IMR-90 (cell line): ENCODE data around the gene CLEC11A. TPM values are rescaled to one million over a fixed set of nuclear protein-coding genes. Genes with fewer than 3 reads are reported as not detected.

Experiments used
- ATAC-seq: fragments of 200-7000 bp; cut with Tn5 transposase; 2 replicates; pipeline ENCODE4 v1.9.1; 2020; ENCODE audit warnings: low read depth, mild to moderate bottlenecking, moderate library complexity
- BruUV-seq: library from RNA; stranded (reverse); fragments of 400-500 nt; replicated peaks from 2 replicates; lab custom pipeline; 2021; lab: Mats Ljungman, UMichigan
- CTCF ChIA-PET: fragments of 300-600 bp; formaldehyde crosslinking; extraction: SDS; loops from one replicate; lab custom pipeline; 2021; ENCODE audit warnings: antibody characterized with exemption; lab: Yijun Ruan, JAX
- POLR2A ChIA-PET: fragments of 300-600 bp; sonication (Branson Sonifier 250); formaldehyde crosslinking; loops from one replicate; lab custom pipeline; 2022; ENCODE audit warnings: antibody characterized with exemption; ENCODE audit not compliant: unreplicated experiment; lab: Charles Lee
- DNase-seq: peaks from one replicate; pipeline ENCODE4 v3.0.0; 2013
- H2AFZ ChIP-seq: replicated peaks from 2 replicates; pipeline ENCODE3; 2013; ENCODE audit warnings: low read length, mild to moderate bottlenecking; ENCODE audit not compliant: poor library complexity
- H2AK5ac ChIP-seq: 2 replicates; pipeline ENCODE4 v1.6.1; 2013; ENCODE audit warnings: low read depth, low read length, inconsistent platforms
- H2AK9ac ChIP-seq: replicated peaks from 2 replicates; pipeline ENCODE3; 2013; ENCODE audit warnings: mild to moderate bottlenecking, low read depth, low read length, moderate library complexity; ENCODE audit not compliant: poor library complexity
- H2BK120ac ChIP-seq: 2 replicates; pipeline ENCODE4 v1.6.1; 2013; ENCODE audit warnings: low read depth, low read length, inconsistent platforms
- H2BK15ac ChIP-seq: 3 replicates; pipeline ENCODE4 v1.6.1; 2013; ENCODE audit warnings: low read depth, low read length, inconsistent platforms
- H2BK20ac ChIP-seq: 2 replicates; pipeline ENCODE4 v1.6.1; 2013; ENCODE audit warnings: low read depth, mild to moderate bottlenecking, inconsistent platforms, low read length, moderate library complexity
- H2BK5ac ChIP-seq: 2 replicates; pipeline ENCODE4 v1.6.1; 2013; ENCODE audit warnings: mild to moderate bottlenecking, low read depth, low read length, inconsistent platforms; ENCODE audit not compliant: poor library complexity, severe bottlenecking
- H3K14ac ChIP-seq: replicated peaks from 2 replicates; pipeline ENCODE4 v1.6.1; 2013; ENCODE audit warnings: low read depth, low read length, inconsistent platforms
- H3K18ac ChIP-seq: 2 replicates; pipeline ENCODE4 v1.6.1; 2013; ENCODE audit warnings: low read depth, low read length, control low read depth
- H3K23ac ChIP-seq: 2 replicates; pipeline ENCODE4 v1.6.1; 2013; ENCODE audit warnings: low read depth, low read length, inconsistent platforms
- H3K27ac ChIP-seq: 2 replicates; pipeline ENCODE4 v1.5.1; 2013; ENCODE audit warnings: mild to moderate bottlenecking, control low read depth, low read length; ENCODE audit not compliant: insufficient read depth
- H3K27me3 ChIP-seq: 2 replicates; pipeline ENCODE4 v1.6.1; 2013; ENCODE audit warnings: low read length; ENCODE audit not compliant: control insufficient read depth, insufficient read depth
- H3K36me3 ChIP-seq: 2 replicates; pipeline ENCODE4 v1.6.1; 2013; ENCODE audit warnings: low read length, mixed read lengths; ENCODE audit not compliant: control insufficient read depth, insufficient read depth
- H3K4ac ChIP-seq: 2 replicates; pipeline ENCODE4 v1.6.1; 2013; ENCODE audit warnings: low read depth, low read length, inconsistent platforms
- H3K4me1 ChIP-seq: 2 replicates; pipeline ENCODE4 v1.6.1; 2013; ENCODE audit warnings: low read length, mixed read lengths; ENCODE audit not compliant: control insufficient read depth, insufficient read depth
- H3K4me2 ChIP-seq: 2 replicates; pipeline ENCODE4 v1.6.1; 2013; ENCODE audit warnings: low read depth, mild to moderate bottlenecking, control low read depth, low read length, moderate library complexity
- H3K4me3 ChIP-seq: 2 replicates; pipeline ENCODE4 v1.5.1; 2013; ENCODE audit warnings: low read depth, mild to moderate bottlenecking, control low read depth, low read length, moderate library complexity; ENCODE audit not compliant: insufficient read depth
- H3K56ac ChIP-seq: 2 replicates; pipeline ENCODE4 v1.6.1; 2013; ENCODE audit warnings: low read length, inconsistent platforms; ENCODE audit not compliant: insufficient read depth; ENCODE audit errors: extremely low read depth
- H3K79me1 ChIP-seq, 2 experiments: 2 replicates each; pipeline ENCODE4 v1.6.1; 2013; ENCODE audit warnings: low read length in 2 of 2, inconsistent platforms in 1 of 2, low read depth in 1 of 2
- H3K9ac ChIP-seq: 2 replicates; pipeline ENCODE4 v1.6.1; 2013; ENCODE audit warnings: low read depth, low read length, control low read depth
- H3K9me1 ChIP-seq: 2 replicates; pipeline ENCODE4 v1.6.1; 2013; ENCODE audit warnings: low read length, inconsistent platforms; ENCODE audit not compliant: insufficient read depth
- H3K9me3 ChIP-seq: 2 replicates; pipeline ENCODE4 v1.6.1; 2013; ENCODE audit warnings: low read length; ENCODE audit not compliant: control insufficient read depth, insufficient read depth
- H4K20me1 ChIP-seq: 2 replicates; pipeline ENCODE4 v1.6.1; 2013; ENCODE audit warnings: low read length, inconsistent platforms; ENCODE audit not compliant: insufficient read depth
- H4K5ac ChIP-seq: 2 replicates; pipeline ENCODE4 v1.6.1; 2013; ENCODE audit warnings: mild to moderate bottlenecking, low read depth, low read length, control low read depth
- H4K8ac ChIP-seq, 2 experiments: 2 replicates each; pipeline ENCODE4 v1.6.1; 2013; ENCODE audit warnings: low read depth in 2 of 2, low read length in 2 of 2, control low read depth in 1 of 2, inconsistent platforms in 1 of 2
- H4K91ac ChIP-seq: 2 replicates; pipeline ENCODE4 v1.6.1; 2013; ENCODE audit warnings: low read depth, low read length, inconsistent platforms; ENCODE audit not compliant: insufficient read depth
- BHLHE40 ChIP-seq: fragments of 150-350 bp; IDR thresholded peaks from 2 replicates; pipeline ENCODE4 v1.6.1; 2016; ENCODE audit warnings: mild to moderate bottlenecking, low read depth, low read length
- CTCF ChIP-seq: conservative IDR thresholded peaks from 2 replicates; pipeline ENCODE4 v1.5.1; 2012; ENCODE audit warnings: mild to moderate bottlenecking, low read depth, low read length, improper control_type of control experiment
- ELK1 ChIP-seq: fragments of 150-350 bp; IDR thresholded peaks from 2 replicates; pipeline ENCODE4 v1.6.1; 2016; ENCODE audit warnings: low read depth, mild to moderate bottlenecking, low read length, moderate library complexity, borderline replicate concordance
- FOS ChIP-seq: fragments of 150-350 bp; IDR thresholded peaks from 2 replicates; pipeline ENCODE4 v1.6.1; 2016; ENCODE audit warnings: low read depth, low read length
- MAZ ChIP-seq: IDR thresholded peaks from 2 replicates; pipeline ENCODE4 v1.6.1; 2012; ENCODE audit warnings: low read depth, mild to moderate bottlenecking, low read length, improper control_type of control experiment, moderate library complexity, borderline replicate concordance
- MXI1 ChIP-seq: IDR thresholded peaks from 2 replicates; pipeline ENCODE4 v1.6.1; 2012; ENCODE audit warnings: low read depth, mild to moderate bottlenecking, low read length, moderate library complexity, borderline replicate concordance
- NFE2L2 ChIP-seq: fragments of 150-350 bp; IDR thresholded peaks from 2 replicates; pipeline ENCODE4 v1.6.1; 2016; ENCODE audit warnings: low read depth, mild to moderate bottlenecking, low read length
- RAD21 ChIP-seq: IDR thresholded peaks from 2 replicates; pipeline ENCODE4 v1.6.1; 2012; ENCODE audit warnings: low read length, improper control_type of control experiment
- SMC3 ChIP-seq: fragments of 150-350 bp; IDR thresholded peaks from 2 replicates; pipeline ENCODE4 v1.6.1; 2016; ENCODE audit warnings: low read depth, mild to moderate bottlenecking, antibody characterized with exemption, low read length, moderate library complexity
- USF2 ChIP-seq: fragments of 150-350 bp; IDR thresholded peaks from 2 replicates; pipeline ENCODE4 v1.6.1; 2017; ENCODE audit warnings: mild to moderate bottlenecking, antibody characterized with exemption, low read length, low read depth
- WGBS, 2 experiments: methylation state at CpG; one replicate each; pipeline versions ENCODE4 v1.1.5 to v1.1.7; 2013; ENCODE audit warnings: missing lambda C conversion rate in 2 of 2; ENCODE audit not compliant: insufficient read length in 1 of 2; ENCODE audit errors: extremely low coverage in 2 of 2; 5-methylcytosine and 5-hydroxymethylcytosine counted together
- dilution Hi-C: fragments of 300-500 bp; cut with HindIII; formaldehyde crosslinking; loops from one replicate; pipeline ENCODE4 v1.14.3; 2018; ENCODE audit warnings: low sequenced_read_pairs; ENCODE audit not compliant: unreplicated experiment
- in situ Hi-C: fragments of 300-500 bp; cut with MboI; formaldehyde crosslinking; loops from 3 replicates; pipeline ENCODE4 v1.14.3; 2019; ENCODE audit warnings: low sequenced_read_pairs, inconsistent platforms, mixed read lengths
- intact Hi-C: fragments of 100-400 bp; cut with micrococcal nuclease; formaldehyde crosslinking; loops from 2 replicates; pipeline ENCODE4 v1.10.0; 2022
- polyA plus RNA-seq, 3 experiments: library from polyadenylated mRNA; depleted of rRNA; stranded (reverse); fragments of >200 nt; gene quantifications; 2 replicates each; pipeline ENCODE4 v1.2.3, GENCODE V29; 2012; ENCODE audit warnings: low replicate concordance in 1 of 3
- total RNA-seq: library from RNA; depleted of rRNA; stranded (reverse); fragments of >200 nt; gene quantifications from 2 replicates; pipeline ENCODE4 v1.2.3, GENCODE V29; 2012

Gene CLEC11A
- total and polyA plus RNA-seq, 2 of the 4 experiments (the other 2 are of a cell fraction): 17.0 to 152 TPM

GRCh38 chr19:50717891-50718254 is 5.3 kb upstream of the CLEC11A start:
- Histone ChIP-seq H4K20me1 (0 out of 2 replicates have a peak, but pooled peaks cover 3% of the 10 kb centered on the region), H3K4me3 (peak overlapping the region; percentile 8; the same call in 1 of the 2 replicates), H3K36me3 (no peaks in the 10 kb centered on the region), H3K56ac (no peak overlapping the region), H4K8ac (no peak overlapping the region), H4K5ac (no peak overlapping the region), H3K18ac (no peak overlapping the region), H3K4me1 (peaks cover 13% of the 10 kb centered on the region), H3K4ac (no peak overlapping the region), H3K9me1 (peaks cover 18% of the 10 kb centered on the region), H2BK15ac (no peak overlapping the region), H3K9me3 (no peaks in the 10 kb centered on the region), H2BK20ac (no peak overlapping the region), H3K4me2 (no peak overlapping the region; the same call in 1 of the 2 replicates), H3K23ac (no peak overlapping the region), H2AFZ (no peak overlapping the region), H2BK120ac (no peak overlapping the region), H3K79me1 (peaks cover 0 to 24% of the 10 kb centered on the region in 2 experiments; a peak in 2 of 4 replicates), H3K9ac (no peak overlapping the region), H2AK5ac (no peak overlapping the region), H3K27me3 (no peaks in the 10 kb centered on the region), H3K14ac (no peak overlapping the region), H2AK9ac (no peak overlapping the region), H2BK5ac (no peak overlapping the region), H4K91ac (no peak overlapping the region), H3K27ac (no peak overlapping the region)
- TF ChIP-seq NFE2L2 (no peak), USF2 (no peak), CTCF (no peak), MXI1 (no peak), BHLHE40 (no peak), MAZ (no peak), ELK1 (no peak), FOS (no peak), RAD21 (no peak), SMC3 (no peak)
- in situ Hi-C loops: no loop called here
- DNase-seq (no peak), ATAC-seq (no peak)
- POLR2A ChIA-PET: no interaction called here
- no CpG with 5 or more reads among the region's 13 CpGs for WGBS, 2 experiments
- dilution Hi-C loops: no loop called here
- no TSS peak for BruUV-seq
- CTCF ChIA-PET: no interaction called here
- intact Hi-C loops: no loop called here
